HepG2 (cell line): ENCODE data around the gene DNTTIP2. TPM values are rescaled to one million over a fixed set of nuclear protein-coding genes. Genes with fewer than 3 reads are reported as not detected.

ENCODE experiments used
- ATAC-seq: fragments of 200-7000 bp; cut with Tn5 transposase; 3 replicates; pipeline ENCODE4 v1.9.1; 2020; ENCODE audit warnings: mild to moderate bottlenecking, moderate library complexity
- BruUV-seq: library from RNA; stranded (reverse); fragments of 400-500 nt; replicated peaks from 2 replicates; lab custom pipeline; 2021; lab: Mats Ljungman, UMichigan
- CTCF ChIA-PET: fragments of 300-600 bp; formaldehyde crosslinking; extraction: SDS; loops from one replicate; lab custom pipeline; 2021; ENCODE audit warnings: low total read pairs, inconsistent platforms, low intra/inter-chr PET ratio; lab: Yijun Ruan, JAX
- POLR2A ChIA-PET: fragments of 350-600 bp; sonication (Branson Sonifier 250); formaldehyde crosslinking; loops from one replicate; lab custom pipeline; 2020; ENCODE audit warnings: antibody characterized with exemption, inconsistent platforms; lab: Yijun Ruan, JAX
- DNase-seq: peaks from one replicate; pipeline ENCODE4 v3.0.0-alpha.2; 2015; ENCODE audit warnings: low spot score
- FAIRE-seq: peaks from 3 replicates; lab custom pipeline; 2011; peaks lifted over from hg19 to GRCh38; lab: Jason Lieb, UNC
- H2AFZ ChIP-seq: one replicate; pipeline ENCODE4 v1.6.1; 2011; ENCODE audit warnings: low read length, inconsistent platforms
- H3K27ac ChIP-seq: fragments of 300-600 bp; 3 replicates; pipeline ENCODE4 v1.8.0; 2011; ENCODE audit warnings: mixed run types, mild to moderate bottlenecking, mixed read lengths, low read length, inconsistent platforms; ENCODE audit not compliant: insufficient read depth; ENCODE audit errors: extremely low read length
- H3K27me3 ChIP-seq, 2 experiments: fragments of 200-600 bp in 1 of 2; 2 replicates in 1 of 2; 3 replicates in 1 of 2; pipeline versions ENCODE4 v1.6.0 to v1.8.0; 2011; ENCODE audit warnings: low read length in 2 of 2, mild to moderate bottlenecking in 2 of 2, moderate library complexity in 2 of 2, inconsistent platforms in 1 of 2; ENCODE audit not compliant: insufficient read depth in 2 of 2, control insufficient read depth in 1 of 2
- H3K36me3 ChIP-seq, 2 experiments: fragments of 200-600 bp in 1 of 2; replicated peaks in 1 of 2; 2 replicates in 1 of 2; 3 replicates in 1 of 2; pipeline versions ENCODE4 v1.5.1 to v1.8.0; 2011; ENCODE audit warnings: low read length in 2 of 2, inconsistent platforms in 1 of 2; ENCODE audit not compliant: insufficient read depth in 2 of 2, control insufficient read depth in 1 of 2
- H3K4me1 ChIP-seq: 2 replicates; pipeline ENCODE4 v1.5.1; 2012; ENCODE audit warnings: low read length, inconsistent platforms; ENCODE audit not compliant: insufficient read depth
- H3K4me2 ChIP-seq: 2 replicates; pipeline ENCODE4 v1.6.0; 2011; ENCODE audit warnings: low read depth, low read length, inconsistent platforms
- H3K4me3 ChIP-seq, 3 experiments: fragments of 200-600 bp in 1 of 3; sonication (generic), shearing (Covaris generic) in 1 of 3; replicated peaks in 1 of 3; 2 replicates each; pipeline ENCODE4 v1.5.1; 2011 to 2016; ENCODE audit warnings: low read length in 3 of 3, inconsistent platforms in 2 of 3, low read depth in 2 of 3, mild to moderate bottlenecking in 2 of 3, control low read depth in 1 of 3, mixed read lengths in 1 of 3; ENCODE audit not compliant: insufficient read depth in 1 of 3
- H3K79me2 ChIP-seq: one replicate; pipeline ENCODE4 v1.6.1; 2011; ENCODE audit warnings: low read length, inconsistent platforms; ENCODE audit not compliant: insufficient read depth
- H3K9ac ChIP-seq: 2 replicates; pipeline ENCODE4 v1.6.0; 2011; ENCODE audit warnings: mild to moderate bottlenecking, low read depth, low read length, inconsistent platforms; ENCODE audit not compliant: insufficient read depth
- H3K9me3 ChIP-seq: 2 replicates; pipeline ENCODE4 v1.5.1; 2012; ENCODE audit warnings: mild to moderate bottlenecking, low read length
- H4K20me1 ChIP-seq: 2 replicates; pipeline ENCODE4 v1.6.0; 2011; ENCODE audit warnings: inconsistent platforms, mild to moderate bottlenecking, low read length, moderate library complexity; ENCODE audit not compliant: insufficient read depth
- ASH2L ChIP-seq: fragments of 300-600, 200-600 bp; sonication (generic); IDR thresholded peaks from 2 replicates; pipeline ENCODE4 v1.7.0; 2017; ENCODE audit warnings: low read depth, mild to moderate bottlenecking, moderate library complexity, mixed read lengths, low read length; ENCODE audit not compliant: insufficient read length
- BCLAF1 ChIP-seq: fragments of 450-650 bp; IDR thresholded peaks from 2 replicates; pipeline ENCODE4 v1.6.1; 2017; ENCODE audit warnings: mild to moderate bottlenecking
- DNMT3B ChIP-seq: conservative IDR thresholded peaks from 2 replicates; pipeline ENCODE4 v1.6.1; 2016; ENCODE audit warnings: missing biosample characterization, control low read depth
- FOXA1 ChIP-seq, 2 experiments: fragments of 450-650 bp in 1 of 2; sonication (generic) in 1 of 2; formaldehyde crosslinking in 1 of 2; IDR thresholded peaks; 2 replicates each; pipeline versions ENCODE4 v1.4.0 to v1.6.1; 2016 to 2020; ENCODE audit warnings: missing genetic modification reagents in 1 of 2
- FOXO1 ChIP-seq: sonication (generic); formaldehyde crosslinking; IDR thresholded peaks from 2 replicates; pipeline ENCODE4 v1.4.0; 2020; ENCODE audit warnings: missing genetic modification reagents
- HOXA7 ChIP-seq: sonication (generic); formaldehyde crosslinking; IDR thresholded peaks from 2 replicates; pipeline ENCODE4 v1.8.1; 2022; ENCODE audit warnings: mild to moderate bottlenecking, missing genetic modification reagents, moderate library complexity
- MTF1 ChIP-seq: sonication (generic); formaldehyde crosslinking; IDR thresholded peaks from 2 replicates; pipeline ENCODE4 v1.5.0; 2020; ENCODE audit warnings: missing genetic modification reagents
- SNAI1 ChIP-seq: sonication (generic); formaldehyde crosslinking; IDR thresholded peaks from 2 replicates; pipeline ENCODE4 v1.5.0; 2020; ENCODE audit warnings: mild to moderate bottlenecking, missing genetic modification reagents, borderline replicate concordance
- SNAPC4 ChIP-seq: sonication (generic); formaldehyde crosslinking; IDR thresholded peaks from 2 replicates; pipeline ENCODE4 v1.4.0; 2020; ENCODE audit warnings: mild to moderate bottlenecking, missing genetic modification reagents
- TFAP4 ChIP-seq: sonication (generic); IDR thresholded peaks from 2 replicates; pipeline ENCODE4 v1.6.1; 2016; ENCODE audit warnings: low read depth, borderline replicate concordance
- ZMYM4 ChIP-seq: sonication (generic); formaldehyde crosslinking; IDR thresholded peaks from 2 replicates; pipeline ENCODE4 v1.8.1; 2023; ENCODE audit warnings: mild to moderate bottlenecking, missing genetic modification reagents
- ZNF547 ChIP-seq: sonication (generic); formaldehyde crosslinking; IDR thresholded peaks from 2 replicates; pipeline ENCODE4 v1.5.1; 2020; ENCODE audit warnings: mild to moderate bottlenecking, missing genetic modification reagents
- ZNF607 ChIP-seq: sonication (generic); formaldehyde crosslinking; IDR thresholded peaks from 2 replicates; pipeline ENCODE4 v1.5.1; 2020; ENCODE audit warnings: missing genetic modification reagents, mild to moderate bottlenecking, borderline replicate concordance
- ZNF780A ChIP-seq: sonication (generic); formaldehyde crosslinking; IDR thresholded peaks from 2 replicates; pipeline ENCODE4 v1.8.0; 2022; ENCODE audit warnings: mild to moderate bottlenecking, missing genetic modification reagents, moderate library complexity
- WGBS: methylation state at CpG from one replicate; pipeline ENCODE4 v1.1.6; 2017; ENCODE audit warnings: low lambda C conversion rate; 5-methylcytosine and 5-hydroxymethylcytosine counted together
- in situ Hi-C: cut with HindIII; loops from 2 replicates; pipeline ENCODE4 v1.10.0; 2017; ENCODE audit warnings: low pct_unique_long_range_greater_than_20kb; ENCODE audit not compliant: extremely low pct_ligation_motif_present
- intact Hi-C: fragments of 100-400 bp; cut with micrococcal nuclease; formaldehyde crosslinking; loops from one replicate; pipeline ENCODE4 v1.10.0; 2022; ENCODE audit not compliant: unreplicated experiment
- polyA plus RNA-seq, 8 experiments: library from polyadenylated mRNA; depleted of rRNA in 3 of 8; stranded (reverse) in 7 of 8; unstranded in 1 of 8; fragments of >200 nt; fragmentation: Illumina TruSeq in 4 of 8; extraction: Trizol in 4 of 8; gene quantifications; 2 replicates each; pipeline versions ENCODE4 v1.2.1 to v1.2.3, GENCODE V29; 2011 to 2016; ENCODE audit warnings: low read depth in 4 of 8, missing spikeins in 1 of 8, mixed read lengths in 1 of 8; ENCODE audit not compliant: insufficient read depth in 1 of 8
- total RNA-seq, 5 experiments: library from RNA; depleted of rRNA; stranded (reverse); fragments of >200 nt; fragmentation: Illumina TruSeq; extraction: Trizol; gene quantifications; 2 replicates each; pipeline ENCODE4 v1.2.3, GENCODE V29; 2016; ENCODE audit warnings: low read depth in 1 of 5

The DNTTIP2 gene
- total and polyA plus RNA-seq, 2 of the 13 experiments (the other 11 are each of a cell fraction or from before 2014, with no cell fraction given), result 11.4 to 63.3 TPM

GRCh38 chr1:93899543-93900207, 20.7 kb upstream of the DNTTIP2 start:
- POLR2A ChIA-PET, result no interaction called here
- no peak for FAIRE-seq
- H3K27ac ChIP-seq, result no peak overlapping the region
- no peaks in the 10 kb centered on the region for H4K20me1 ChIP-seq
- in situ Hi-C loops, result no loop called here
- intact Hi-C loops, result loop anchor here (10.0 kb wide), 1 partner anchor 435 kb away; no protein-coding TSS in a partner anchor
- peaks cover 10% of the 10 kb centered on the region for H3K4me1 ChIP-seq
- CTCF ChIA-PET, result no interaction called here
- no peak overlapping the region for H3K4me3 ChIP-seq
- H3K9ac ChIP-seq, result no peak overlapping the region
- H3K79me2 ChIP-seq, result peaks cover 14% of the 10 kb centered on the region
- no peak for ATAC-seq
- no peaks in the 10 kb centered on the region for H3K9me3 ChIP-seq
- H2AFZ ChIP-seq, result no peak overlapping the region
- DNase-seq, result no peak
- H3K36me3 ChIP-seq, result peaks cover 3 to 28% of the 10 kb centered on the region in 2 experiments
- BruUV-seq, result no TSS peak
- WGBS, result 96% methylated on average over 3 of the region's 3 CpGs
- H3K4me2 ChIP-seq, result no peak overlapping the region
- no peaks in the 10 kb centered on the region for H3K27me3 ChIP-seq
- TF ChIP-seq SNAI1 (no peak), BCLAF1 (no peak), ZNF780A (CRISPR knock-in tag) (no peak), ZNF607 (no peak), HOXA7 (CRISPR knock-in tag) (no peak), FOXO1 (CRISPR knock-in tag) (no peak), ZMYM4 (no peak), SNAPC4 (no peak), ZNF547 (CRISPR knock-in tag) (no peak), TFAP4 (no peak), FOXA1 (IDR thresholded peaks at IDR 0.05) (no peak), FOXA1 (CRISPR knock-in tag; IDR thresholded peaks at IDR 0.05) (no peak), DNMT3B (CRISPR knock-in tag) (no peak), MTF1 (CRISPR knock-in tag) (no peak), ASH2L (no peak)
